CD14-positive monocyte (primary cell): Measurements from ENCODE around the gene ABCA7. TPM values are rescaled to one million over a fixed set of nuclear protein-coding genes. Genes with fewer than 3 reads are reported as not detected.

ENCODE experiments used
- DNase-seq, 3 donors: peaks; one replicate each; pipeline ENCODE4 v3.0.0-alpha.2; 2011 to 2022
- H2AFZ ChIP-seq: 2 replicates; pipeline ENCODE4 v1.6.0; 2012; ENCODE audit warnings: mild to moderate bottlenecking, low read depth, low read length, inconsistent platforms; ENCODE audit not compliant: insufficient read depth, poor library complexity, severe bottlenecking
- H3K27ac ChIP-seq, 2 donors: 1 replicate in 1 of 2; 2 replicates in 1 of 2; pipeline ENCODE4 v1.5.1; 2012 to 2013; ENCODE audit warnings: low read length in 2 of 2, control low read depth in 1 of 2, inconsistent platforms in 1 of 2, low read depth in 1 of 2, mild to moderate bottlenecking in 1 of 2
- H3K27me3 ChIP-seq, 2 donors: one replicate each; pipeline versions ENCODE4 v1.6.0 to v1.6.1; 2011 to 2013; ENCODE audit warnings: low read length in 2 of 2; ENCODE audit not compliant: control insufficient read depth in 2 of 2, insufficient read depth in 2 of 2
- H3K36me3 ChIP-seq, 2 donors: replicated peaks in 1 of 2; 1 replicate in 1 of 2; 2 replicates in 1 of 2; pipeline versions ENCODE4 v1.5.1 to v1.6.1; 2012 to 2013; ENCODE audit warnings: low read length in 2 of 2, control low read depth in 1 of 2, inconsistent platforms in 1 of 2, mild to moderate bottlenecking in 1 of 2; ENCODE audit not compliant: insufficient read depth in 2 of 2, control insufficient read depth in 1 of 2
- H3K4me1 ChIP-seq, 2 donors: 1 replicate in 1 of 2; 2 replicates in 1 of 2; pipeline versions ENCODE4 v1.5.1 to v1.6.1; 2012 to 2013; ENCODE audit warnings: low read length in 2 of 2, control low read depth in 1 of 2, inconsistent platforms in 1 of 2, mild to moderate bottlenecking in 1 of 2, moderate library complexity in 1 of 2; ENCODE audit not compliant: insufficient read depth in 2 of 2, control insufficient read depth in 1 of 2
- H3K4me2 ChIP-seq: replicated peaks from 2 replicates; pipeline ENCODE3; 2012; ENCODE audit warnings: low read length, moderate library complexity, mild to moderate bottlenecking; ENCODE audit not compliant: poor library complexity, severe bottlenecking; ENCODE audit errors: extremely low read depth
- H3K4me3 ChIP-seq, 3 experiments: fragments of 200-600 bp in 1 of 3; sonication (generic) in 1 of 3; replicated peaks in 1 of 3; 1 replicate in 2 of 3; 2 replicates in 1 of 3; pipeline ENCODE4 v1.5.1; 2011 to 2013; ENCODE audit warnings: low read length in 3 of 3, mild to moderate bottlenecking in 3 of 3, control low read depth in 2 of 3, low read depth in 2 of 3, inconsistent platforms in 1 of 3, moderate library complexity in 1 of 3
- H3K79me2 ChIP-seq: 2 replicates; pipeline ENCODE4 v1.6.0; 2012; ENCODE audit warnings: mild to moderate bottlenecking, control low read depth, inconsistent platforms, low read length, moderate library complexity; ENCODE audit not compliant: insufficient read depth
- H3K9ac ChIP-seq: 2 replicates; pipeline ENCODE4 v1.6.0; 2017; ENCODE audit warnings: low read length, mild to moderate bottlenecking; ENCODE audit not compliant: insufficient read depth, poor library complexity, severe bottlenecking
- H3K9me3 ChIP-seq, 2 donors: replicated peaks in 1 of 2; 1 replicate in 1 of 2; 2 replicates in 1 of 2; pipeline versions ENCODE4 v1.5.1 to v1.6.1; 2012 to 2013; ENCODE audit warnings: low read length in 2 of 2, control low read depth in 1 of 2; ENCODE audit not compliant: control insufficient read depth in 1 of 2, insufficient read depth in 1 of 2
- H4K20me1 ChIP-seq: 2 replicates; pipeline ENCODE4 v1.6.0; 2012; ENCODE audit warnings: mild to moderate bottlenecking, low read length, control low read depth, moderate library complexity; ENCODE audit not compliant: insufficient read depth
- H3K27ac Mint-ChIP-seq, 7 donors: one replicate each; pipeline ENCODE4 v1.8.0; 2020; ENCODE audit warnings: mild to moderate bottlenecking in 7 of 7, mixed read lengths in 7 of 7, moderate library complexity in 6 of 7, inconsistent platforms in 2 of 7
- H3K27me3 Mint-ChIP-seq, 3 donors: one replicate each; pipeline ENCODE4 v1.8.0; 2021 to 2022; ENCODE audit warnings: low read depth in 3 of 3, mild to moderate bottlenecking in 3 of 3, mixed read lengths in 3 of 3, moderate library complexity in 3 of 3, inconsistent platforms in 1 of 3
- H3K36me3 Mint-ChIP-seq, 2 donors: one replicate each; pipeline ENCODE4 v1.8.0; 2020; ENCODE audit warnings: mixed read lengths in 2 of 2, inconsistent platforms in 1 of 2, mild to moderate bottlenecking in 1 of 2
- H3K4me1 Mint-ChIP-seq: one replicate; pipeline ENCODE4 v1.8.0; 2020; ENCODE audit warnings: mild to moderate bottlenecking, mixed read lengths
- H3K4me3 Mint-ChIP-seq, 2 donors: one replicate each; pipeline ENCODE4 v1.8.0; 2020; ENCODE audit warnings: mild to moderate bottlenecking in 2 of 2, mixed read lengths in 2 of 2, moderate library complexity in 1 of 2
- H3K9me3 Mint-ChIP-seq, 7 donors: one replicate each; pipeline ENCODE4 v1.8.0; 2020 to 2022; ENCODE audit warnings: mixed read lengths in 7 of 7, mild to moderate bottlenecking in 6 of 7, moderate library complexity in 6 of 7, inconsistent platforms in 2 of 7
- WGBS: methylation state at CpG from one replicate; pipeline ENCODE4 v1.1.5; 2013; ENCODE audit warnings: missing lambda C conversion rate; ENCODE audit not compliant: insufficient coverage; 5-methylcytosine and 5-hydroxymethylcytosine counted together
- intact Hi-C, 2 donors: fragments of 100-400 bp; cut with micrococcal nuclease; formaldehyde crosslinking; loops; one replicate each; pipeline versions ENCODE4 v1.15.0 to v1.15.1; 2023
- polyA plus RNA-seq, 3 donors: library from polyadenylated mRNA; depleted of rRNA in 1 of 3; unstranded in 2 of 3; stranded (reverse) in 1 of 3; fragments of 300-500 nt in 2 of 3; fragments of >200 nt in 1 of 3; fragmentation: Illumina TruSeq in 2 of 3; gene quantifications; 1 replicate in 2 of 3; 2 replicates in 1 of 3; pipeline ENCODE4 v1.2.3, GENCODE V29; 2012 to 2021
- TF ChIP-seq, protein P1 (sequence below): fragments of 200-600 bp; IDR thresholded peaks from one replicate; pipeline ENCODE4 v1.8.0; 2022; ENCODE audit warnings: antibody characterized with exemption, mild to moderate bottlenecking

Gene ABCA7
- polyA plus RNA-seq, 3 donors: 1.7 to 104 (median 7.8) TPM

DNA sequence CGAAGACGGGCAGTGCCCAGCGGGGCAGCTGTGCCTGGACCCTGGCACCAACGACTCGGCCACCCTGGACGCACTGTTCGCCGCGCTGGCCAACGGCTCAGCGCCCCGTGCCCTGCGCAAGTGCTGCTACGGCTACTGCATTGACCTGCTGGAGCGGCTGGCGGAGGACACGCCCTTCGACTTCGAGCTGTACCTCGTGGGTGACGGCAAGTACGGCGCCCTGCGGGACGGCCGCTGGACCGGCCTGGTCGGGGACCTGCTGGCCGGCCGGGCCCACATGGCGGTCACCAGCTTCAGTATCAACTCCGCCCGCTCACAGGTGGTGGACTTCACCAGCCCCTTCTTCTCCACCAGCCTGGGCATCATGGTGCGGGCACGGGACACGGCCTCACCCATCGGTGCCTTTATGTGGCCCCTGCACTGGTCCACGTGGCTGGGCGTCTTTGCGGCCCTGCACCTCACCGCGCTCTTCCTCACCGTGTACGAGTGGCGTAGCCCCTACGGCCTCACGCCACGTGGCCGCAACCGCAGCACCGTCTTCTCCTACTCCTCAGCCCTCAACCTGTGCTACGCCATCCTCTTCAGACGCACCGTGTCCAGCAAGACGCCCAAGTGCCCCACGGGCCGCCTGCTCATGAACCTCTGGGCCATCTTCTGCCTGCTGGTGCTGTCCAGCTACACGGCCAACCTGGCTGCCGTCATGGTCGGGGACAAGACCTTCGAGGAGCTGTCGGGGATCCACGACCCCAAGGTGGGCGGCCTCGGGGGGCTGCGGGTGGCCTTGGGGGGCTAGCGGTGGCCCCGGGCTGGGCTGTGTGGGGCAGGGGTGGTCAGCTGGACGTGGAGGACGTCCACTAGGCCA is 34.9 kb upstream of the ABCA7 start:
- Histone ChIP-seq H3K79me2 (no peaks in the 10 kb centered on the region), H2AFZ (no peak overlapping the region), H3K4me1 (peaks cover 12 to 13% of the 10 kb centered on the region in 2 donors), H3K9ac (no peak overlapping the region), H4K20me1 (peaks cover 21% of the 10 kb centered on the region), H3K4me3 (no peak overlapping the region), H3K27me3 (peaks cover 6 to 20% of the 10 kb centered on the region in 2 donors), H3K4me2 (no peak overlapping the region), H3K27ac (no peak overlapping the region), H3K36me3 (peaks cover 3 to 7% of the 10 kb centered on the region in 2 donors), H3K9me3 (no peaks in the 10 kb centered on the region)
- Mint-ChIP-seq H3K9me3 (peaks cover 0 to 6% (median 3%) of the 10 kb centered on the region in 7 donors), H3K27me3 (peaks cover 15 to 31% (median 15%) of the 10 kb centered on the region in 3 donors), H3K27ac (no peak overlapping the region), H3K4me3 (no peak overlapping the region), H3K4me1 (peaks cover 6% of the 10 kb centered on the region), H3K36me3 (peaks cover 4 to 8% of the 10 kb centered on the region in 2 donors)
- no peak for DNase-seq
- TF ChIP-seq, protein P1, sequence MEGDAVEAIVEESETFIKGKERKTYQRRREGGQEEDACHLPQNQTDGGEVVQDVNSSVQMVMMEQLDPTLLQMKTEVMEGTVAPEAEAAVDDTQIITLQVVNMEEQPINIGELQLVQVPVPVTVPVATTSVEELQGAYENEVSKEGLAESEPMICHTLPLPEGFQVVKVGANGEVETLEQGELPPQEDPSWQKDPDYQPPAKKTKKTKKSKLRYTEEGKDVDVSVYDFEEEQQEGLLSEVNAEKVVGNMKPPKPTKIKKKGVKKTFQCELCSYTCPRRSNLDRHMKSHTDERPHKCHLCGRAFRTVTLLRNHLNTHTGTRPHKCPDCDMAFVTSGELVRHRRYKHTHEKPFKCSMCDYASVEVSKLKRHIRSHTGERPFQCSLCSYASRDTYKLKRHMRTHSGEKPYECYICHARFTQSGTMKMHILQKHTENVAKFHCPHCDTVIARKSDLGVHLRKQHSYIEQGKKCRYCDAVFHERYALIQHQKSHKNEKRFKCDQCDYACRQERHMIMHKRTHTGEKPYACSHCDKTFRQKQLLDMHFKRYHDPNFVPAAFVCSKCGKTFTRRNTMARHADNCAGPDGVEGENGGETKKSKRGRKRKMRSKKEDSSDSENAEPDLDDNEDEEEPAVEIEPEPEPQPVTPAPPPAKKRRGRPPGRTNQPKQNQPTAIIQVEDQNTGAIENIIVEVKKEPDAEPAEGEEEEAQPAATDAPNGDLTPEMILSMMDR: no peak
- intact Hi-C loops: no loop called here
- 95% methylated on average over 62 of the region's 70 CpGs for WGBS

DNA sequence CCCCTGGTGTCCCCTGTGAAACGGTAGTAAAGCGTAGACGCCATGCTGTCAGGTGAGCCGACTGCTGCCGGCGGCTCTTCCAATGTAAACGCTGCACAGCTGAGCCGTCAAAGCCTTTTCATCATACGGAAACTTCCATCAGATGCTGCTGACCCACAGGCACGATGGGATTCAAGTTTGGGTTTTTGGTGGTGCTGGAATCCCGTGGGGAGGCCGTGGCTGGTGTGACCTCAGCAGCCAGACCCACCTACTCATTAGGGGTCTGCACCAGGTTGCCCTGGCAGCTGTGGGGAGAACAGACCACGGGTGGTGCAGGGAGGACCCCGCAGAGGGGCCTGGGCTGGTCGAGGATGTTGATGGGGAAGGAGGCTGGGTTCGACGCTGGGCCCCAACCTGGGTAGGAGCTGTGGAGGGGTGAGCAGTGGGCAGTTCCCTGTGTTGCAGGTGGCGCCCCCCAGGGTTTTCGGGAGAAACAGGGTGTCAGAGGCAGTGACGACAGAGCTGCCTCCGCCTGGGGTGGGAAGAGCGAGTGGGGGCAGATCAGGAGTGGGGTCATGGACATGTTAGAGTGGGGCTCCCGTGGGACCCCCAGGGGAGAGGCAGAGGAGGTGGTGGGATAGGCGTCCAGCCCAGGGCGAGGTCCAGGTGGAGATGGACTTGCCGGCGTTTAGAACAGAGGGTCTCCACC is 33.1 kb upstream of the ABCA7 start:
- intact Hi-C loops: no loop called here
- H3K36me3 ChIP-seq: peaks cover 11 to 24% of the 10 kb centered on the region in 2 donors
- Mint-ChIP-seq H3K27me3 (peaks cover 6 to 16% (median 10%) of the 10 kb centered on the region in 3 donors), H3K36me3 (peaks cover 8 to 18% of the 10 kb centered on the region in 2 donors), H3K4me3 (no peak overlapping the region), H3K9me3 (peaks cover 0 to 3% (median 2%) of the 10 kb centered on the region in 7 donors), H3K4me1 (no peaks in the 10 kb centered on the region), H3K27ac (peak overlapping the region in 1 of 7 donors; percentile 58)
- no peaks in the 10 kb centered on the region for H3K9me3 ChIP-seq
- no peaks in the 10 kb centered on the region for H3K79me2 ChIP-seq
- H3K27me3 ChIP-seq: peaks cover 0 to 7% of the 10 kb centered on the region in 2 donors
- no peak overlapping the region for H2AFZ ChIP-seq
- no peak overlapping the region for H3K4me3 ChIP-seq
- peaks cover 36% of the 10 kb centered on the region for H4K20me1 ChIP-seq
- WGBS: 91% methylated on average over 25 of the region's 27 CpGs
- TF ChIP-seq, protein P1: no peak
- no peak overlapping the region for H3K27ac ChIP-seq
- no peak overlapping the region for H3K4me2 ChIP-seq
- no peak for DNase-seq
- H3K9ac ChIP-seq: no peak overlapping the region
- peaks cover 0 to under 1% of the 10 kb centered on the region in 2 donors for H3K4me1 ChIP-seq
